Measurements from ENCODE around the gene ETNK2. TPM values are rescaled to one million over a fixed set of nuclear protein-coding genes. Genes with fewer than 3 reads are reported as not detected.
A peak's percentile ranks its signal among the peaks of the same experiment; 100 is the strongest.

Gene ETNK2
- total RNA-seq, 2 donors from 2014 or later: 4.0 to 15.8 TPM

DNA sequence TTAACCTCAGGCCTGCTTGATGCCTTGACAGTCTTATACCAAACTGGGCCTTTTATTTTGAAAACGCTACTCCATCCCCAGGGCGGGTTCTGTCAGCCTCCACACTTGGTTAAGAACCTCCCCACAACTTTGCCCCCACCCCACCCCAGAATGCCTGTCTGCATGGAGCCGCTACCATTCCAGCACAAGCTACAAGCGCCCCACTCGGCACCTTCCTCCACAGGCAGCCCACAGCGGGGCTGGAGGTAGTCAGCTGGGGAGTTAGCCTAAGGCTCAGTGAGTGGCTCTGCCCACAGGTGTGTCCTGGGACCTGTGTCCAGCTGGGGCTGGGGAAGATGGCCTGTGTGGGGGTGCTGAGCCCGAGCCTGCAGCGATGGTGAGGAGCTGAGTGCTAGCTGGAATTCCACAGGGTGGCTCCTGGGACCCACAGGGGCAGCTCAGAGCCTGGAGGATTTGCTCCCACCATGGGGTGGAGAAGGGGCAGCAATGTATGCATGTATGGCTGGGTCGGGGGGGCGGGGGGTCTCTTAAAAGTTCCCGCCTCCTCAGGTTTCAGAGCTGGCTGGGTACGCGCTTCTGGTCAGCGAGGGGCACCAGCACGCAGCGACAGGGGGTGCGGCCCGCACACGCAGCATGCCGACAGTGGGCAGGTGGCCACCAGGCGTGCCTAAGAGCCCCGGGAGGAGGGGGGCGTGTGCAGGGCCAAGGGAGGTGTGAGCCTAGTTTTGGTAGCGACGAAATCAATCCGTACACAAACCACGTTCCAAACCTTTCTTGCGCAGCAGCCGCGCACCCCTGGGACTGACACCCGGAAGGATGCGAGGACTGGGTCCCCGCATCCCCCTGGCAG lies 917 bp downstream of the ETNK2 start:
- DNase-seq: peak in 3 of 4 donors; percentile 23 to 48 (median 37)
- peak overlapping the region; percentile 39 to 76 (median 61) for H3K27ac ChIP-seq
- intact Hi-C loops (cut with DNase I): no loop called here

DNA sequence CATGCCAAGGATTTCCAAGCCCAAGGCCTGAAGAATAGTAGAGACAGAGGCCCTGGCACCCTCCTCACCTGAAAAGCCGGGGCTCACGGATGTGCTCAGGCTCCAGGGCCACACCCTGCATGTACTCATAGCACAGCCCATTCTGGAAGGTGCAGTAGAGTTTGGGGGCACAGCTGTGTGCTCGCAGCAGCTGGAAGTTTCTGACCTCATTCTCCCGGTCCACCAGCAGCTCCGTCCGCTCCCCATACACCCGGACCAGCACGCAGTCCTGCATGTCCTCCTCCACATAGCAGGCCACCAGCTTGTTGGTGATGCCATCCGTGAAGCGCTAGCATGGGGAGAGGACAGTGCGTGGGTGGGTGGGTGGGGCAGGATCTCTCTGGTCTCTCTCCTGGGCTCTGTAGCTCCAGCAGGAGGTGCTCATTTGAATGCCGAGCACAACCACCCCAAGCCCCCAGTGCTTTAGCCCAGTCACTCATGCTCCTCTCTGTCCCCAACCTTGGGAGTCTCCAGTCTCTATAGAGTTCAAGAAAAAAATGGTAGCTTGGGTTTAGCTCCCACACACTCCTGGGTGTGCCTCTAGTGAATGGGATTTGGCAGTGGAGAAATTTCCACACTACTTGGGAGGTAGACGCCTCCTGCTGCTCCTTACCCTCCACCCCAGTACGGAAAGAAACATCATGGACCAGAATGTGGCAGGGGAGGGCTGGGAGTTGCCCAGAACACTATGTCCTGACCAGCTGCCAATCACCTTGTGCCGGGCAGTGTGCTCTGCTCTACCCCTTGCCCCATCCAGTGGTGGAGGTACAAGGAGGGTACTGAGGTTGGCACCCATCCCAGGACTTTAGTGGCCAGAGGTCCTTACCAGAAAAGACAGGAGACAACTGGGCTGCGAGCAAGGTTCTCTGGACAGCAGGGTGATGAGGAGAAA lies 1.9 kb downstream of the ETNK2 start:
- Histone ChIP-seq H3K27ac (peak overlapping the region in 1 of 4 donors; percentile 50), H3K4me3 (no peak overlapping the region), H3K36me3 (replicated peaks in 1 of 2; ENCODE audit: insufficient read depth in 1 of 2, low read depth in 2 of 2) (no peaks in the 10 kb centered on the region), H3K27me3 (no peaks in the 10 kb centered on the region), H3K4me1 (peaks cover 27% of the 10 kb centered on the region), H3K9me3 (no peaks in the 10 kb centered on the region)
- 81 to 83% methylated on average over 3 to 16 of the region's 16 CpGs for WGBS, 2 donors
- DNase-seq (peak in 3 of 4 donors; percentile 28 to 64 (median 45)), ATAC-seq (no peak)
- intact Hi-C loops (cut with DNase I): no loop called here
- TF ChIP-seq CTCF (IDR thresholded peaks at IDR 0.05) (no peak), POLR2A (IDR thresholded peaks at IDR 0.05) (no peak)

More for the DNA sequence above, 917 bp downstream of the ETNK2 start:
- Histone ChIP-seq H3K36me3 (replicated peaks in 1 of 2; ENCODE audit: insufficient read depth in 1 of 2, low read depth in 2 of 2) (no peaks in the 10 kb centered on the region), H3K9me3 (no peaks in the 10 kb centered on the region), H3K4me1 (peaks cover 23% of the 10 kb centered on the region), H3K27me3 (no peaks in the 10 kb centered on the region), H3K4me3 (peak overlapping the region; percentile 48 to 68)
- WGBS, 2 donors: 29 to 70% methylated on average over 5 to 32 of the region's 33 CpGs
- TF ChIP-seq POLR2A (IDR thresholded peaks at IDR 0.05): no peak
- TF ChIP-seq CTCF (IDR thresholded peaks at IDR 0.05): no peak
- peak; percentile 26 for ATAC-seq

DNA sequence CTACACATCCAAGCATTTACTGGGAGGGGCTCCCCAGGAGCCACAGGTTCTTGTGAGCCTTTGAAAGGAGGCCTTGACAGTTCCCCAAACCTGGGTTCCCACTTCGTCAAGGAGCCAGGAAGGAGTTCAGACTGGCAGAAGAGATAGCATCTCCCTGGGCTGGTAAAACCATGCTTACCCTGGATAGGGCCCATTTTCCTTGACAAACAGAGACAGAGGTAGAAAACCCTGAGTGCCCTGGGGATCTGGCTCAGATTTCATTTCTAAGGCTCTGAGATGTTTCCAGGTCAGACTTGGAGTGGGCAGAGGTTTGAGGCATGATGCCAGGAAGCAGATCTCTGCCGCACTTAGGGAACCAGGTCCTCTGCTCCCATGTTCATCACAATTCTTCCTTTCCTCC lies 2.7 kb downstream of the ETNK2 start:
- 55 to 71% methylated on average over 2 of the region's 2 CpGs for WGBS, 2 donors
- intact Hi-C loops (cut with DNase I): no loop called here
- ATAC-seq: no peak
- TF ChIP-seq POLR2A (IDR thresholded peaks at IDR 0.05): no peak
- TF ChIP-seq CTCF (IDR thresholded peaks at IDR 0.05): no peak
- Histone ChIP-seq H3K27ac (no peak overlapping the region), H3K9me3 (no peaks in the 10 kb centered on the region), H3K4me3 (no peak overlapping the region), H3K36me3 (replicated peaks in 1 of 2; ENCODE audit: insufficient read depth in 1 of 2, low read depth in 2 of 2) (no peaks in the 10 kb centered on the region), H3K4me1 (peaks cover 27% of the 10 kb centered on the region), H3K27me3 (no peaks in the 10 kb centered on the region)
- no peak for DNase-seq

- ATAC-seq: no peak
- WGBS, 2 donors: 83 to 85% methylated on average over 11 to 13 of the region's 13 CpGs
- DNase-seq: no peak
- Histone ChIP-seq H3K27ac (no peak overlapping the region), H3K4me3 (no peak overlapping the region), H3K9me3 (no peaks in the 10 kb centered on the region), H3K4me1 (peaks cover 37% of the 10 kb centered on the region), H3K36me3 (replicated peaks in 1 of 2; ENCODE audit: insufficient read depth in 1 of 2, low read depth in 2 of 2) (no peaks in the 10 kb centered on the region), H3K27me3 (no peaks in the 10 kb centered on the region)
- intact Hi-C loops (cut with DNase I): no loop called here
- no peak for TF ChIP-seq CTCF (IDR thresholded peaks at IDR 0.05)
- no peak for TF ChIP-seq POLR2A (IDR thresholded peaks at IDR 0.05)
These were observed 4.1 kb downstream of the ETNK2 start for GRCh38 chr1:204147406-204148383.

Data from body of pancreas (tissue), 4 donors.